ENCODE data around the gene MYO9B. TPM values are rescaled to one million over a fixed set of nuclear protein-coding genes. Genes with fewer than 3 reads are reported as not detected.
"Not testable (repeated sequence)": the region's sequence is repeated elsewhere in the genome, so short reads cannot be mapped to it uniquely, and the experiment has no call there.

The MYO9B gene
- total and polyA plus RNA-seq, 10 donors = 70.5 to 329 (median 256) TPM

DNA sequence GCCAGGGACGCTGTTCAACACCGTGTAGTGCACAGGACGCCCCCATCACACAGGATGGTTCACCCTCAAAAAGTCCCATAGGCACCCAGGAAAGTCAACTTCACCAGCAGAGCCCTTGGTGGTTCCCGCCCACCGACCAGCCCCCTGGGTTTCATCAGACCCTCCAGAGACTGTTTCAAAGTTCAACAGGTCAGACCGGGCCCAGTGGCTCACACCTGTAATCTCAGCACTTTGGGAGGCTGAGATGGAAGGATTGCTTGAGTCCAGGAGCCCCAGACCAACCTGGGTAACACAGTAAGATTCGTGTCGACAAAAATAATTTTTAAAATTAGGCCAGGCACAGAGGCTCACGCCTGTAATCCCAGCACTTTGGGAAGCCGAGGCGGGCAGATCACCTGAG lies 61.0 kb downstream of the MYO9B start:
- TF ChIP-seq POLR2A (IDR thresholded peaks at IDR 0.05) (no peak), POLR2AphosphoS5 (IDR thresholded peaks at IDR 0.05) (no peak)
- TF ChIP-seq, protein P1, sequence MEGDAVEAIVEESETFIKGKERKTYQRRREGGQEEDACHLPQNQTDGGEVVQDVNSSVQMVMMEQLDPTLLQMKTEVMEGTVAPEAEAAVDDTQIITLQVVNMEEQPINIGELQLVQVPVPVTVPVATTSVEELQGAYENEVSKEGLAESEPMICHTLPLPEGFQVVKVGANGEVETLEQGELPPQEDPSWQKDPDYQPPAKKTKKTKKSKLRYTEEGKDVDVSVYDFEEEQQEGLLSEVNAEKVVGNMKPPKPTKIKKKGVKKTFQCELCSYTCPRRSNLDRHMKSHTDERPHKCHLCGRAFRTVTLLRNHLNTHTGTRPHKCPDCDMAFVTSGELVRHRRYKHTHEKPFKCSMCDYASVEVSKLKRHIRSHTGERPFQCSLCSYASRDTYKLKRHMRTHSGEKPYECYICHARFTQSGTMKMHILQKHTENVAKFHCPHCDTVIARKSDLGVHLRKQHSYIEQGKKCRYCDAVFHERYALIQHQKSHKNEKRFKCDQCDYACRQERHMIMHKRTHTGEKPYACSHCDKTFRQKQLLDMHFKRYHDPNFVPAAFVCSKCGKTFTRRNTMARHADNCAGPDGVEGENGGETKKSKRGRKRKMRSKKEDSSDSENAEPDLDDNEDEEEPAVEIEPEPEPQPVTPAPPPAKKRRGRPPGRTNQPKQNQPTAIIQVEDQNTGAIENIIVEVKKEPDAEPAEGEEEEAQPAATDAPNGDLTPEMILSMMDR (IDR thresholded peaks at IDR 0.05 in 8 of 11, conservative IDR thresholded peaks at IDR 0.05 in 3 of 11) = no peak
- H3K4me3 ChIP-seq = no peak overlapping the region
- no peaks in the 10 kb centered on the region for H3K9me3 ChIP-seq
- intact Hi-C loops (cut with DNase I; ENCODE audit: low total_unique reads) = no loop called here
- peaks cover 29 to 97% (median 65%) of the 10 kb centered on the region in 6 donors for H3K4me1 ChIP-seq
- peaks cover 0 to 49% (median 2%) of the 10 kb centered on the region in 6 donors for H3K36me3 ChIP-seq
- DNase-seq = no peak
- H3K27me3 ChIP-seq (replicated peaks in 1 of 7) = no peaks in the 10 kb centered on the region
- 85 to 93% (median 89%) methylated on average over 11 of the region's 11 CpGs for WGBS, 5 donors
- peak overlapping the region; percentile 75 to 94 (median 86) for H3K27ac ChIP-seq

- intact Hi-C loops (cut with DNase I; ENCODE audit: low total_unique reads) = no loop called here
- H3K27me3 ChIP-seq (replicated peaks in 1 of 7) = no peaks in the 10 kb centered on the region
- H3K9me3 ChIP-seq = no peaks in the 10 kb centered on the region
- no peak overlapping the region for H3K4me3 ChIP-seq
- no peak for DNase-seq
- TF ChIP-seq, protein P1 (IDR thresholded peaks at IDR 0.05 in 8 of 11, conservative IDR thresholded peaks at IDR 0.05 in 3 of 11) = no peak
- peak in 2 of 3 donors; percentile 40 to 41 for TF ChIP-seq POLR2AphosphoS5 (IDR thresholded peaks at IDR 0.05)
- H3K4me1 ChIP-seq = peaks cover 29 to 99% (median 67%) of the 10 kb centered on the region in 6 donors
- peak overlapping the region in 7 of 8 donors; percentile 13 to 94 (median 85) for H3K27ac ChIP-seq
- H3K36me3 ChIP-seq = peaks cover 0 to 57% (median 5%) of the 10 kb centered on the region in 6 donors
- 81 to 91% (median 83%) methylated on average over 10 of the region's 10 CpGs for WGBS, 5 donors
Measured at GRCh38 chr19:17137417-17137816, 61.8 kb downstream of the MYO9B start.

DNA sequence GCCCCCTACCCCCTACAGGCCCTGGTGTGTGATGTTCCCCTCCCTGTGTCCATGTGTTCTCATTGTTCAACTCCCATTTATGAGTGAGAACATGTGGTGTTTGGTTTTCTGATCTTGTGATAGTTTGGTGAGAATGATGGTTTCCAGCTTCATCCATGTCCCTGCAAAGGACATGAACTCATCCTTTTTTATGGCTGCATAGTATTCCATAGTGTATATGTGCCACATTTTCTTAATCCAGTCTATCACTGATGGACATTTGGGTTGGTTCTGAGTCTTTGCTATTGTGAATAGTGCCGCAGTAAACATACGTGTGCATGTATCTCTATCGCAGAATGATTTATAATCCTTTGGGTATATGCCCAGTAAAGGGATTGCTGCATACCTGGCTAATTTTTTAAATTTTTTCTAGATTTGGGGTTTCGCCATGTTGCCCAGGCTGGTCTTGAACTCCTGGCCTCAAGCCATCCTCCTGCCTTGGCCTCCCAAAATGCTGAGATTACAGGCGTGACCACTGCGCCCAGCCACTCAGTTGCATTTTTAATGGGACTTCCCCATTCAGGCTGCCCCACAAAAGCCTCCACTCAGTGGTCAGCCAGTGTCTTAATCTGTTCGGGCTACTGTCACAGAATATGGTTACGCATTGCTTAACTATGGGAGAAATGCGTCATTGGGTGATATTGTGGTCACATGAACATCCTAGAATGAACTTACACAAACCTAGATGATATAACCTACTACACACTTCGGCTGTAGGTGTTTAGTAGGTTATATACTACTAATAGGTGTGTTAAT lies 62.7 kb downstream of the MYO9B start:
- DNase-seq; H3K27me3 ChIP-seq (replicated peaks in 1 of 7); H3K9me3 ChIP-seq; intact Hi-C loops (cut with DNase I; ENCODE audit: low total_unique reads); H3K4me3 ChIP-seq: not testable (repeated sequence)
- WGBS, 5 donors = 67 to 88% (median 72%) methylated on average over 10 of the region's 10 CpGs
- Histone ChIP-seq H3K4me1 (peaks cover 26 to 94% (median 59%) of the 10 kb centered on the region in 6 donors), H3K27ac (peak overlapping the region; percentile 11 to 94 (median 83)), H3K36me3 (peaks cover 0 to 65% (median 5%) of the 10 kb centered on the region in 6 donors)
- TF ChIP-seq POLR2AphosphoS5 (IDR thresholded peaks at IDR 0.05) = peak in 1 of 3 donors; percentile 73

GRCh38 chr19:17138937-17139598 lies 63.5 kb downstream of the MYO9B start:
- Histone ChIP-seq H3K4me3 (no peak overlapping the region), H3K27ac (peak overlapping the region; percentile 11 to 93 (median 82)), H3K9me3 (no peaks in the 10 kb centered on the region), H3K27me3 (replicated peaks in 1 of 7) (no peaks in the 10 kb centered on the region), H3K4me1 (peaks cover 26 to 90% (median 52%) of the 10 kb centered on the region in 6 donors), H3K36me3 (peaks cover 0 to 73% (median 5%) of the 10 kb centered on the region in 6 donors)
- DNase-seq = no peak
- TF ChIP-seq POLR2AphosphoS5 (IDR thresholded peaks at IDR 0.05) (peak in 2 of 3 donors; percentile 56 to 61), POLR2A (IDR thresholded peaks at IDR 0.05) (no peak)
- TF ChIP-seq, protein P1 (IDR thresholded peaks at IDR 0.05 in 8 of 11, conservative IDR thresholded peaks at IDR 0.05 in 3 of 11) = no peak
- WGBS, 5 donors = 70 to 93% (median 88%) methylated on average over 10 of the region's 10 CpGs
- intact Hi-C loops (cut with DNase I; ENCODE audit: low total_unique reads) = no loop called here

All from spleen (tissue), 11 donors.